WTC11 (cell line): ENCODE results near the gene PA2G4.

ENCODE experiments used
- CREM ChIP-seq: sonication (generic); formaldehyde crosslinking; IDR thresholded peaks from 2 replicates; pipeline ENCODE4 v1.8.1; 2022; ENCODE audit warnings: mild to moderate bottlenecking, missing genetic modification reagents, moderate library complexity
- CTCF ChIP-seq: fragments of 200-600 bp; IDR thresholded peaks from 2 replicates; pipeline ENCODE4 v1.8.0; 2022; ENCODE audit warnings: antibody characterized with exemption
- FOXK1 ChIP-seq: sonication (generic); formaldehyde crosslinking; IDR thresholded peaks from 2 replicates; pipeline ENCODE4 v1.8.0; 2022; ENCODE audit warnings: mild to moderate bottlenecking, moderate library complexity, missing genetic modification reagents
- TCF7 ChIP-seq: sonication (generic); formaldehyde crosslinking; IDR thresholded peaks from 2 replicates; pipeline ENCODE4 v1.8.0; 2022; ENCODE audit warnings: mild to moderate bottlenecking, low read depth, missing genetic modification reagents, moderate library complexity
- USF2 ChIP-seq: sonication (generic); formaldehyde crosslinking; IDR thresholded peaks from 2 replicates; pipeline ENCODE4 v1.8.1; 2023; ENCODE audit warnings: mild to moderate bottlenecking, missing genetic modification reagents, moderate library complexity

GRCh38 chr12:56137853-56138571, 33.7 kb downstream of the PA2G4 start:
- TF ChIP-seq CTCF (no peak), CREM (CRISPR knock-in tag) (no peak), TCF7 (no peak), USF2 (no peak), FOXK1 (CRISPR knock-in tag) (no peak)
